Ovary (tissue), 3 donors: Measurements from ENCODE around the gene PPP2R5D.

Source experiments
- EP300 ChIP-seq: sonication (generic); formaldehyde crosslinking; IDR thresholded peaks from one replicate; pipeline ENCODE4 v1.6.1; 2017; ENCODE audit warnings: antibody characterized with exemption
- POLR2A ChIP-seq: fragments of 450-650 bp; IDR thresholded peaks from one replicate; pipeline ENCODE4 v1.6.1; 2017; ENCODE audit warnings: antibody characterized with exemption, mild to moderate bottlenecking, moderate library complexity
- TF ChIP-seq, protein P1 (sequence below), 3 donors: fragments of 450-650 bp in 2 of 3; fragments of 200-600 bp in 1 of 3; IDR thresholded peaks; one replicate each; pipeline versions ENCODE4 v1.5.1 to v1.8.0; 2016 to 2022; ENCODE audit warnings: antibody characterized with exemption in 3 of 3, mild to moderate bottlenecking in 1 of 3
- donor health status: DM: no; HTN: no; CAD: no.

DNA sequence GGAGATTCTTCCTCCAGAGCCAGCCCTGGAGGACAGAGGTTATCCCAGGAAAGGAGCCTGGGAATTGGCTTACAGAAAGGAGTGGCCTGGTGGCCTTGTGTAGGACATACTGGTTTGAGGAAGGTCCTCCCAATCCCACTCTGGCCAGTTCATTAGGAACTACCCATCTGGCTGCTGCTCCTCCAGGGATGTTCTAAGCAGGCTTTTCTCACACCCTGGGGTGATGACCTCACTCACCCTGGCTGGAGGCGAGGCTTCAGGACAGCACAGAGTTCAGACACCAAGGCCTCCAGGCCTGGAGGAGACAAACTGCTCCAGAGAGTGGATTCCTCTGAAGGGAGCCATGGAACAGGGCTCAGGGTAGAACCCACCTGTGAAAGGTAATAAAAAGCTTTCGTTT lies 14.9 kb upstream of the PPP2R5D start:
- TF ChIP-seq POLR2A: no peak
- TF ChIP-seq, protein P1, sequence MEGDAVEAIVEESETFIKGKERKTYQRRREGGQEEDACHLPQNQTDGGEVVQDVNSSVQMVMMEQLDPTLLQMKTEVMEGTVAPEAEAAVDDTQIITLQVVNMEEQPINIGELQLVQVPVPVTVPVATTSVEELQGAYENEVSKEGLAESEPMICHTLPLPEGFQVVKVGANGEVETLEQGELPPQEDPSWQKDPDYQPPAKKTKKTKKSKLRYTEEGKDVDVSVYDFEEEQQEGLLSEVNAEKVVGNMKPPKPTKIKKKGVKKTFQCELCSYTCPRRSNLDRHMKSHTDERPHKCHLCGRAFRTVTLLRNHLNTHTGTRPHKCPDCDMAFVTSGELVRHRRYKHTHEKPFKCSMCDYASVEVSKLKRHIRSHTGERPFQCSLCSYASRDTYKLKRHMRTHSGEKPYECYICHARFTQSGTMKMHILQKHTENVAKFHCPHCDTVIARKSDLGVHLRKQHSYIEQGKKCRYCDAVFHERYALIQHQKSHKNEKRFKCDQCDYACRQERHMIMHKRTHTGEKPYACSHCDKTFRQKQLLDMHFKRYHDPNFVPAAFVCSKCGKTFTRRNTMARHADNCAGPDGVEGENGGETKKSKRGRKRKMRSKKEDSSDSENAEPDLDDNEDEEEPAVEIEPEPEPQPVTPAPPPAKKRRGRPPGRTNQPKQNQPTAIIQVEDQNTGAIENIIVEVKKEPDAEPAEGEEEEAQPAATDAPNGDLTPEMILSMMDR (IDR thresholded peaks at IDR 0.05): no peak
- no peak for TF ChIP-seq EP300
